Ovary (tissue), 9 donors: ENCODE measurements around the gene BCL10. TPM values are rescaled to one million over a fixed set of nuclear protein-coding genes. Genes with fewer than 3 reads are reported as not detected.

Experiments
- DNase-seq, 5 donors: peaks; one replicate each; pipeline ENCODE4 v3.0.0-alpha.2; 2019 to 2020
- H3K27ac ChIP-seq, 2 donors: fragments of 200-600 bp; one replicate each; pipeline versions ENCODE4 v1.5.1 to v1.8.0; 2019 to 2022
- H3K27me3 ChIP-seq: fragments of 200-600 bp; one replicate; pipeline ENCODE4 v1.8.0; 2022
- H3K36me3 ChIP-seq: fragments of 200-600 bp; sonication (generic); one replicate; pipeline ENCODE4 v1.5.1; 2019
- H3K4me1 ChIP-seq: one replicate; pipeline ENCODE4 v1.8.1; 2013; ENCODE audit warnings: mild to moderate bottlenecking, moderate library complexity; ENCODE audit not compliant: insufficient read depth
- H3K4me3 ChIP-seq: fragments of 200-600 bp; sonication (generic); one replicate; pipeline ENCODE4 v1.5.1; 2017
- H3K9me3 ChIP-seq, 2 donors: fragments of 200-600 bp in 1 of 2; sonication (generic) in 1 of 2; one replicate each; pipeline versions ENCODE4 v1.5.1 to v1.8.1; 2013 to 2019; ENCODE audit warnings: mild to moderate bottlenecking in 1 of 2, moderate library complexity in 1 of 2
- CTCF ChIP-seq, 3 donors: fragments of 450-650 bp in 2 of 3; fragments of 200-600 bp in 1 of 3; IDR thresholded peaks; one replicate each; pipeline versions ENCODE4 v1.5.1 to v1.8.0; 2016 to 2022; ENCODE audit warnings: antibody characterized with exemption in 3 of 3, mild to moderate bottlenecking in 1 of 3
- EP300 ChIP-seq: sonication (generic); formaldehyde crosslinking; IDR thresholded peaks from one replicate; pipeline ENCODE4 v1.6.1; 2017; ENCODE audit warnings: antibody characterized with exemption
- POLR2A ChIP-seq: fragments of 450-650 bp; IDR thresholded peaks from one replicate; pipeline ENCODE4 v1.6.1; 2017; ENCODE audit warnings: antibody characterized with exemption, mild to moderate bottlenecking, moderate library complexity
- WGBS, 3 donors: extraction: QIAGEN DNeasy Blood & Tissue Kit in 1 of 3; methylation state at CpG; one replicate each; pipeline versions ENCODE4 v1.1.5 to v1.1.7; 2013 to 2017; 5-methylcytosine and 5-hydroxymethylcytosine counted together
- intact Hi-C, 4 donors: fragments of 100-400 bp; cut with DNase I; formaldehyde crosslinking; loops; one replicate each; pipeline versions ENCODE4 v1.11.0 to v1.15.1; 2022 to 2023
- polyA plus RNA-seq, 2 donors: library from polyadenylated mRNA; stranded (reverse); fragments of 200-250 nt in 1 of 2; fragments of 350-450 nt in 1 of 2; fragmentation: Illumina TruSeq in 1 of 2; extraction: RNeasy Lipid Tissue Mini Kit (QIAGEN cat#74804) in 1 of 2; gene quantifications; one replicate each; pipeline ENCODE4 v1.2.3, GENCODE V29; 2013 to 2014
- total RNA-seq, 7 donors: library from RNA; depleted of rRNA in 2 of 7; stranded (reverse); fragments of >200 nt in 2 of 7; fragmentation: NEBNext Ultra II Directional in 3 of 7; extraction: Animal tissue kit (Norgen Biotek cat#: 25700) in 3 of 7; gene quantifications; one replicate each; pipeline versions ENCODE4 v1.1.0 to v1.2.4, GENCODE V29; 2016 to 2023
- donor health status: DM: no; HTN: no; CAD: no; lungs with moderate emphysema.
- donor health status: DM: no; HTN: no; CAD: no.
- donor health status: Bipolar disorder and iron deficiency.
- donor health status: DM: yes; HTN: yes; CAD: no.
- donor health status: DM: no; HTN: no; CAD: no.
- donor health status: DM: yes; HTN: yes; CAD: no.

BCL10 gene
- total and polyA plus RNA-seq, 9 donors: 8.1 to 23.6 (median 17.2) TPM

DNA sequence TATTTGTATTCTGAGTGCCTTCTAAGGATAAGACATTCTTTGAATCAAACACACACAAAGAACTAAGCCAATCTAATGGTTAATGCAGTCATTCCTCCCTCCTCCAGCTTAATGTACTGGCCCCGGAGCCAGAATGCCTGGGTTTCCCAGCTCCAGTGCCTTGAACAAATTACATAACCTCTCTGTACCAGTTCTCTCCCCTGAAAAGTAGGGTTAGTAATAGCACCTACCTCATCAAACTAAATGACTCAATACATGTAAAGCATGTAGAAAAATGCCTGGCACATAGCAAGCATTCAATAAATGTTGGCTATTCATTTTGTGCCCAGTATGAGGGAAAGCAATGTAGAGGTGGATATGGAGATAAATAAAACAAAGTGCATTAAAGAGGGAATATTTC is 31.0 kb downstream of the BCL10 start:
- intact Hi-C loops: loop anchor here in 1 of 4 donors (5.0 kb wide), 1 partner anchor 138 kb away; no protein-coding TSS in a partner anchor

DNA sequence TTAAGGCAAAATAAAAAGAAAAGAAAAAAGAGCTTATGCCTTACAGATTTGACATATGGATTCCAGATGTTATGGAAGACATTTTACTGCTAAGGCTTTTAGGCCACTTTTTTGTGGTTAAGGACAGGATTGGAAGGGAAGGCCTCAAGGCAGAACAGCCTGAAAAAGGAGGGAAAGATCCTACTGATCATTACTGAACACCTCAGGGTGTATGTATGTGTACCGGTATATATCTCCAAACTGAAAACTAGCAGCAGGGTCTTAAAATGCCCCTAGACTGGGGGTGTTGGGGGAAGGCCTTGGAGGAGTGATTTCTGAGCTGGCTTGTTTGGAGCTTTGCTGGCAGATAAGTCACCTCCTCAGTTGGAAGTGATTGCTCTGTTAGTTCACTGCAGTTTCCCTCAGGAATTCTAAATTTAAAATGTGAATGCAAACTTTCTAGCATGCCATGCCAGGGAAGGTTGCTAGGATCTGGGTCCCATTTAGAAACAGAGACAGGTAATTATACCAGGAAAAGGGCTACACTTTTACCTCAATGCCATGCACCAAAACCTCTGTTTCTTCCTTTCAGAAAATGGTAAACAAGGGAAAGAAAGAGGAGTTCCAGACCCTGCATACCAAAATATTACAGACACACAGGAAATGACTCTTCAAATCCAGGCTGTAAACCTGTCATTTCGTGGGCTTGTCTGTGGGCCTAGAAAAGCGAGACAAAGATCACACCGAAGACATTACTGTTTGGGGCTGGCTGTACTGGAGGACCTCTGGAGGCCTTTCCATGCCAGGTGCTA is 32.0 kb downstream of the BCL10 start:
- intact Hi-C loops: loop anchor here in 2 of 4 donors (5.0 kb wide), 2 partner anchors 127 to 137 kb away; no protein-coding TSS in a partner anchor
- no peaks in the 10 kb centered on the region for H3K9me3 ChIP-seq
- H3K27me3 ChIP-seq: no peaks in the 10 kb centered on the region
- peaks cover 1% of the 10 kb centered on the region for H3K4me1 ChIP-seq
- 29 to 33% (median 31%) methylated on average over 4 of the region's 4 CpGs for WGBS, 3 donors
- TF ChIP-seq CTCF (IDR thresholded peaks at IDR 0.05): no peak
- TF ChIP-seq EP300: no peak
- no peak for TF ChIP-seq POLR2A
- DNase-seq: no peak
- H3K27ac ChIP-seq: no peak overlapping the region
- H3K36me3 ChIP-seq: no peaks in the 10 kb centered on the region
- no peak overlapping the region for H3K4me3 ChIP-seq

More for the DNA sequence above, 31.0 kb downstream of the BCL10 start:
- no peaks in the 10 kb centered on the region for H3K4me1 ChIP-seq
- no peaks in the 10 kb centered on the region for H3K9me3 ChIP-seq
- no peak for TF ChIP-seq POLR2A
- TF ChIP-seq CTCF (IDR thresholded peaks at IDR 0.05): no peak
- no peak for TF ChIP-seq EP300
- 18 to 35% (median 28%) methylated on average over 1 of the region's 1 CpG for WGBS, 3 donors
- no peak overlapping the region for H3K27ac ChIP-seq
- H3K36me3 ChIP-seq: no peaks in the 10 kb centered on the region
- DNase-seq: no peak
- no peaks in the 10 kb centered on the region for H3K27me3 ChIP-seq
- H3K4me3 ChIP-seq: no peak overlapping the region

DNA sequence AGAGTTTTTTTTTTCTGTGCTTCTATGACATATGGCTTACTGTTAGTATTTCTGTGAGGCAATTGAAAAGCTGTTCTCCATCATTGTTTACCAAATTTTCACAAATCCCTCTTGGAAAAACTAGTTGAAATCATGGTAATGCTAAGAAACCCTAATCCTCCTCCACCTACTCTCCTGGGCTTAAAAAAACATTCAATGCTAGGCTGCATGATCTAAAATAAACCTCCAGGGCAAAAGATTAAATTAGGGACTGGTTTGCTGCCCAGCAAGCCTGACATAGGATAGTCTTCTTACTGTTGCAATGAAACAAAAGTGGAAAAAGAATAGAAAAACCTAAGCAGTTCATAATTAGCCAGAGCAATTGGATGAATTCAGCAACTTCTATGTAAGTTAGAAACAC is 33.1 kb downstream of the BCL10 start:
- H3K27ac ChIP-seq: no peak overlapping the region
- no peaks in the 10 kb centered on the region for H3K27me3 ChIP-seq
- TF ChIP-seq POLR2A: no peak
- TF ChIP-seq EP300: no peak
- no peak for TF ChIP-seq CTCF (IDR thresholded peaks at IDR 0.05)
- intact Hi-C loops: loop anchor here in 1 of 4 donors (5.0 kb wide), 1 partner anchor 126 kb away; no protein-coding TSS in a partner anchor
- peaks cover 1% of the 10 kb centered on the region for H3K4me1 ChIP-seq
- DNase-seq: no peak
- H3K36me3 ChIP-seq: no peaks in the 10 kb centered on the region
- H3K4me3 ChIP-seq: no peak overlapping the region
- no peaks in the 10 kb centered on the region for H3K9me3 ChIP-seq

DNA sequence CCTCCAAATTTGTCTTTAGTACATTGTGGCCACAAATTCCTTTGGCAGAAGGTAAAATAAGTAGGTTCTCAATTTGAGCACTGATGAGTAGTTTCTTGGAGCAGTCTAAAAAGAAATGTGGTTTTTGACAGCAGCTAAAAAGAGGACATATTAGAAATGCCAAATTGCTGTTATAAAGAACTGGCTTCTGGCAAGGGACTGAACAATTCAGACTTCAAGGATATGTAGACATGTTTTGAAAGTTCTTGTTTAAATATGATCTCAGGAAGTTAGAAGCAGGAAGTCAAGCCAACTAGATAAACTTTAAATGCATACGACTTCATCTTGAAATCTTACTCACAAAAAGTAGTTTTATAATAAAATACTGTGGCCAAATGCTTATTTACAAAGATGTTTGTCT is 35.8 kb downstream of the BCL10 start:
- TF ChIP-seq CTCF (IDR thresholded peaks at IDR 0.05): no peak
- TF ChIP-seq EP300: no peak
- intact Hi-C loops: loop anchor here in 1 of 4 donors (5.0 kb wide), 1 partner anchor 123 kb away; no protein-coding TSS in a partner anchor
- Histone ChIP-seq H3K36me3 (no peaks in the 10 kb centered on the region), H3K4me3 (no peak overlapping the region), H3K27ac (no peak overlapping the region), H3K27me3 (no peaks in the 10 kb centered on the region), H3K4me1 (peaks cover 1% of the 10 kb centered on the region), H3K9me3 (no peaks in the 10 kb centered on the region)
- WGBS, 3 donors: 0 to 6% (median 2%) methylated on average over 1 of the region's 1 CpG
- DNase-seq: no peak
